Stimulated activated CD4-positive, alpha-beta T cell treated with anti-CD3 and anti-CD28 coated beads, Interleukin-1b, Interleukin-23, amount 100 ng/mL, for 24 hours (primary cell): ENCODE measurements around the gene C19orf12.

Source experiments
- DNase-seq, 4 experiments: peaks; one replicate each; pipeline ENCODE4 v3.0.0-alpha.2; 2020; ENCODE audit warnings: low read depth in 4 of 4, low spot score in 1 of 4

C19orf12 gene

DNA sequence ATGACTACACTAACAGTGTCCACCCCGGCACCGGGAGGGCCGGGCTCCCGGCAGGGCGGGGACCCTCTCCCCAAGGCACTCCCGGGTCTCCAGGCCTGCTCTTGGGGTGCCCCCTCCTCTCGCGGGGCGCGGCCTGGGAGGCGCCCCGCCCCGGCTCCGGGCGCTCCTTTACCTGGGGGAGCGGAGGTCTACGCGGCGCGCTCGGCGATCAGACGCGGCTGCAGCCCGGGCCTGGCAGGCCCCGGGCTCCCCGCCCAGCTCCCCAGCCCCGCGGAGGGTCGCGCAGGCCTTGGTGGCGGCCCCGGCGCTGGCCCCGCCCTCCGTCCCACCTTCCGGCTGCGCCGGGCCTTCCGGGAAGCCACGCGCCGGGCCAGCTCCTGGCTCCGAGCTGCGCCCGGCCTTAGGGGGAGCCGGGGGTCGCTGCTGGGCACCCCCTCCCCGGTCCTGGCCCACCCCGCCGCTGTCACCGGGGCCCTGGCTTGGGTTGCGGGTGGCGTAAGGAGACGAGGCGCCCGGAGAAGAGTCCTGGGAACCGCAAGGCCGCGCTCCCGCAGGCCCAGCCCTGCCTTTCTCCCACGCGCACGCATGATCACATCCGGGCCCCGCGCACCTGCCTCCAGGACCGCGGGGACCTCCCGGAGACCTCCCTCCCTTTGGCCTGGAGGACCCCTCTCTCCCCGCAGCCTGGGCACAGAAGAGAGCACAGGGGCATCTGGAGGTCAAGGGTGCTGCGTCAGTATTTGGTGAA lies at the start of gene C19orf12:
C19orf12 (minus strand) TSS at position 309 of the 748 bp plus-strand sequence. CDS start 6,848 bp downstream, outside the sequence.
- DNase-seq: peak in 3 of 4 experiments; percentile 47 to 56 (median 54)

DNA sequence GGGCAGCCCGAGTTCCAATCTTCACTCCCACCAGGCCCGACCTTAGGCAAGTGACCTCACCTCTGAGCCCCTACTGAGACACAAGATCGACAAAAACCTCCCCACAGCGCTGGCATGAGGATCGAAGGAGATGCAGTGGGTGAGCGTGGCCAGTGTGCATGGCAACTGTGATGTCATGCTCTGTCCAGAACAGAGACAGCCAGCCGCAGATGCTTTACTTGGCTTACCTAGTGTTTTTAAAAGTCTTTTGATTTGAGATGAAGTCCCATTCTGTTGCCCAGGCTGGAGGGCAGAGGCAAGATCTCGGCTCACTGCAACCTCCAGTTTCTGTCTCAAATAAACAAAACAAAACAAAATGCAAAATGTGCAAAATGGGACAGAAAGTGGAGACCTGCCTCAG lies 49.3 kb upstream of the C19orf12 start:
- DNase-seq: no peak

DNA sequence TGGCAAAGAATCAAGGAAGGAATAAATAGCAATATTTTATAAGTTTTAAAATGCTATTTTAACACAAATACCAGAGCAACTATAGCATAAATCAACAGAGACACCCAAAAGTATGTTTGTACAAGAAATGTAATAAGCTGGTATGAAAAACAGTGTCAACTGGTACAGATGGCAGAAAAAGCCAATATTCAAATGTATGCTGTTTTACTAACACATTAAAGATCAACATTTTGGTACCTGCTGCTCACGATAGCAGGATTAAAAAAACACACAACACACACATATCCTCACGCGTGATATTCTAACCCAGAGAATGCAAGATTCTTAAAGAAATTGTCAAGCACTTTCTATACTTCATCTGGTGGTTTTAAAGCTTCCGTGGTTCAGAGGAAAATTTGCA lies 48.1 kb upstream of the C19orf12 start:
- DNase-seq: no peak

DNA sequence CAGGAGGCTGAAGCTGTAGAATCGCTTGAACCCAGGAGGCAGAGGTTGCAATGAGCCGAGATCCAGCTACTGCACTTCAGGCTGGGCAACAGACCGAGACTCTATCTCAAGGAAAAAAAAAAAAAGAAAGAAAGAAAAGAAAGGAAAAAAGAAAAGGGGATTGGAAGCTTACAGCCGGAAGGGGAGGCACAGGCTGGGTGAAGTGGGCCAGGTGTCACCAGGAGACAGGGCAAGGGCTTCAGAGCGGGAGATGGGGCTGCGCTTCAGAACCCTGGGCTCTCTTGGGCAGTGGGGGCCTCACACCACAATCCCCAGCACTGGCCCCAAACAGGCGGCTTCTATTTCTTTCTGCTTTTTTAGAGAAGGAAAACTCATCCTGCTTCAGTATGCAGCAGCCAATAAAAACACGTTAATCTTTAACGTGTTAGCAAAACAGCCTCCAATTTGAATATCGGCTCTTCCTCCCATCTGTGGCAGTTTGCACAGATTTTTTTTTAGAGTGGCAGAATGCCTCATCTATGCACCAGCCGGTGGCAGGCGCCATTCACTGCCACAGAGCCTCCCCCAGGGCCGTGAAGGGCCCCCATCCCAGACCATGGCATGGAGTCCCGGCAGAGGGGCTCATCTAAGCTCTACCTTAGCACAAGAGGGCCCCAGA lies 46.6 kb upstream of the C19orf12 start:
- no peak for DNase-seq

DNA sequence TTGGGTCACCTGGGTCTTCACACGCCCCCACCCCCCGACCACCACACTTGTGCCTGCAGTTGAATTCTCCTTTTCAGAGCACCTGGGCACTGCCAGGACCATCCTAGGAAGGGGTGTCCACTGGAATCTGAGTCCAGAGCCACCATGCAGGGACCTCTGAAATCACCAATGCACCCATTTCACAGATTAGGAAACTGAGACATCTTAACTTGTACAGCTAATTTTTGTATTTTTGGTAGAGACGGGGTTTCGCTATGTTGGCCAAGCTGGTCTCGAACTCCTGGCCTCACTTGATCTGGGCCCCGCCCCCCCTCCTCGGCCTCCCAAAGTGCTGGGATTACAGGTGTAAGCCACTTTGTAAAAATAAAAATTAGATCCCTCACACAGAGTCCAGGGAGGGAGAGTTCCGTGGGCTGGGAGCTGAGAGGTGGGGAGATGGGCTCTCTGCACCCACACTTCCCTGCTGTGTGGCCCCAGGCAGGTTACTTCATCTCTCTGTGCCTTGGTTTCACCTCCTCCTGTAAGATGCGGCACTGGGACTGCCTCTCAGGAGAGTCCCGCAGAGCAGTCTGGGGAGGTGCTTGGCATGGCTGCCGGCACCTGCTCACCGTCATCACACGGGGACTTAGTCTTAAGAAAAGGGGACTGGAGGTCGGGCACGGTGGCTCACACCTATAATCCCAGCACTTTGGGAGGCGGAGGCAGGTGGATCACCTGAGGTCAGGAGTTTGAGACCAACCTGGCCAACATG lies 45.9 kb upstream of the C19orf12 start:
- DNase-seq: no peak

DNA sequence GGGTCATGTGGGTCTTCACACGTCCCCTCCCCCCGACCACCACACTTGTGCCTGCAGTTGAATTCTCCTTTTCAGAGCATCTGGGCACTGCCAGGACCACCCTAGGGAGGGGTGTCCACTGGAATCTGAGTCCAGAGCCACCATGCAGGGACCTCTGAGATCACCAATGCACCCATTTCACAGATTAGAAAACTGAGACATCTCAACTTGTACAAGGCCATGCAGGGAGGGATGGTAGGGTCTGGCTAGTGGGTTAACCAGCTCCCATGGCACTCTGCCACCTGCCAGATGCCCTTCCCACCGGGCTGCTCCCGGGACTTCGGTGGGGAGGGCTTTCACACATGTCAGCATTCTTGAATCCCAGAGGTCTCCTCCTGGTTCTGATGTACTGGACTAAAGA lies 44.3 kb upstream of the C19orf12 start:
- DNase-seq: no peak

GRCh38 chr19:29758863-29759262 lies 43.8 kb upstream of the C19orf12 start:
- no peak for DNase-seq

DNA sequence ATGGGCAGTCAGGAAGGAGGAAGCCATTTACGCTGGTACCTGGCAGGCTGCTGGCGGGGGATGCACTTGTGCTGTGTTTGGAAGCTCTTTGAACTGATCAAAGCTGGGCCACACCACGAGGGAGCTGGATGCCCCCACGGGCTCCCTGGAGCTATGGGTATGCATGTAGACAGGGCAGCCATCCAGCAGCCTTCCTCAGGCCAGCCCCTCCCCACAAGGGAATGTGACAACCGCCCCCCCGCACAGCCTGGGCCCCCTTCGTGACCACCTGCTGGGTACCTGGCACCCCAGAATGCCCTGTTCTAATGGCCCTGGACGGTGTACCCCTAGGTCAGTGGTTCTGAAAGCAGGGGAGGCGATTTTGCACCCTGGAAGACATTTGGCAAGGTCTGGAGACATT lies 42.5 kb upstream of the C19orf12 start:
- no peak for DNase-seq

GRCh38 chr19:29753934-29754305 lies 38.9 kb upstream of the C19orf12 start:
- DNase-seq: no peak

DNA sequence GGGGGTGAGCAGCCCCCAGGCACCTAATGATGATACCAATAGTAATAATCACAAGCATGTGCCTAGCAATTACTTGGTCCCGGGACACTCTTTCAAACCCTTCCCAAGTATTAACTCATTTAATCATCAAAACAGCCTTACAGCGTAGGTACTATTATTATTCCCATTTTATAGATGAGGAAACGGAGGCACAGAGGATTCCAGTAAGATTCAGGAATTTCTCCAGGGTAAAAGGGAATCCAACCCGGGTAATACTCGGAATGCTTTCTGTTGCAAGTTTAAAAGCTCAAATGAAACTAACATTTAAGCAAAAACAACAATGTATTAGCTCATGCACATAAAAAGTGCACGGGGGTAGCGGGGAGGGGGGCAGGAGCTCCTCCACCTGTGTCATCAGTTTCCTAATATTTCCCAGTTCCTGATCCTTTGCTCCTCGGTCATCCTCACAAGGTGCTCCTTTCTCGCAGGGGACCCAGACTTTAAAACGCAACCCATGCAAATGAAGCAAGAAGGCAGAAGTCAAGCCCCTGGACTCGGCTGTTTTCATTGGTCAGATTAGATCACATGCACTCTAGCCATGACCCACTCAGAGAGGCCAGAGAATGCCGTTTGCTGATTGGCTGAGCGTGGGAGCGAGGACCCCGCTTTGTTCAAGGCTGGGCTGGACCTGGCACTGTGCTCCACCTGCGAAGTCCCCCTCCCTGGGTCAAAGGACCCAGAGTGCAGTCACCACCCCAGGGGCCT lies 38.3 kb upstream of the C19orf12 start:
- no peak for DNase-seq

GRCh38 chr19:29752450-29753025 lies 37.5 kb upstream of the C19orf12 start:
- no peak for DNase-seq

GRCh38 chr19:29751932-29752331 lies 36.9 kb upstream of the C19orf12 start:
- DNase-seq: no peak

DNA sequence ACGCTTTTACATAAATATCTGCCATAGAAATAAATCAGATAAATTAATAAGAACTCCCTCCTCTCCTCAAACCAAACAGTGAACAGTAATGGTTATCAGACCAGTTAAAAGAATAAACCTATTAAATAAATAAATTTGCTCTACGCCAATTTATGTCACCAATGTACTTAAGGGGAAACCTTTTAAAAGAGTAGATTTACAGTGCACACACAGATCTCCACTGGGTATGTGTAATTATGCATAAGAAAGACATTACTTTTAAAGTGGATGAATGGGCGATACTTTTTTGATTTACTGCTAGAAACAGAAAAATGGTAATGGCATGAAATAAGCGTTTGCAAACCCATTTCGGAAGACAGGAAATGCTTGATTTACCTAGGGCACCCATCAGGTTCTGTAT lies 34.9 kb upstream of the C19orf12 start:
- no peak for DNase-seq

DNA sequence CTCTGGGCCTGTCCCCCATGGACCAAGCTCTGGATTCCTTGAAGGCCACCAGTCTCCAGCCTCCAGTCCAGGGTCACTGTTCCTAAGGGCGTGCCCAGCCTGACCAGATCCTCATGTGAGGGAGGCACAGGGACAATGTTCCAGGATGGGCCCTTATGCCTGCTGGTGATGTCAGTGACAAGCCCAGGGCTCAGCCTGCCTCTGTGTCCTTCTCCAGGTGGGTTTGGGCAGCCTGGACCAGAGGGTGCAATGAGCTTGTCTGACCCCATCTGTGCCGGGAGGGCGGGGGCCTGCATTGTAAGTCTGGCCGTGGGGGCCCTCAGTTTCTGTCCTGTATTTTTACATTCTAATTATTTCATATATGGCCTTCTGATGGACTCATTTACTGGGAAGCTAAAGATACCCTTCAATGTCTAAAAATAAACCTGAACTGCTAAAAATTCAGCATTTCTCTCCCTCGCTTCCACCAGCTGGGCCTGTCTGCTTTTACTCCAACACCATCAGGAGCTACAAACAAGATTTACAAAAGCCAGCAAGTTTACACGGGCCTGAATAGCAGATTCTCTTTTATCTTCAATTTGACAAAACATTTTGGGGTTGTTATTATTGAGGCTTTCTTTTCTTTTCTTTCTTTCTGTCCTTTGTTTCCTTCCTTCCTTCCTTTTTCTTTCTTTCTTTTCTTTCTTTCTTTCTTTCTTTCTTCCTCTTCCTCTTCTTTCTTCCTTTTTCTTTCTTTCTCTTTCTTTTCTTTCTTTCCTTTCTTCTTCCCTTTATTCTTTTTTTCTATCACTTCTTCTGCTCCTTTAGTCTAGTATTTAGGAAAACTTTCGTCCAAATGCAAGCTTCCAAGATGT lies 34.2 kb upstream of the C19orf12 start:
- no peak for DNase-seq

GRCh38 chr19:29745253-29745652 lies 30.2 kb upstream of the C19orf12 start:
- DNase-seq: no peak

GRCh38 chr19:29743681-29744080 lies 28.6 kb upstream of the C19orf12 start:
- no peak for DNase-seq

DNA sequence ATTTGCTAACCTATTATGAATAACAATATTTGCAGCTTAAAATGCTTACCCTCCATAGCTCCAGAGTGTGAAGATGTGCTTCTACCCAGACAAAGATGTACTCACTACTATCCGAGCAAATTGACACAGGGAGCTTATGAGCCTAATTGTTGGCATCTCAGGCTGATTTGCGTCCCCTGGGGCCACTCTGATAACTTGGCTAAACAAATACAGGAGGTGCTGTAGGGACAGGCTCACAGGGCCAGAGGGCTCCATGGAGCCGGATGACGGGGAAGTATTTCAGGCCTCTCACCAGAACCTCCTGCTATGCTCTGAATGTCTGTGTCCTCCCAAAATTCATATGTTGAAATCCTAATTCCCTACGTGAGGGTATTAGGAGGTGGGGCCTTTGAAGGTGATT lies 26.7 kb upstream of the C19orf12 start:
- no peak for DNase-seq

DNA sequence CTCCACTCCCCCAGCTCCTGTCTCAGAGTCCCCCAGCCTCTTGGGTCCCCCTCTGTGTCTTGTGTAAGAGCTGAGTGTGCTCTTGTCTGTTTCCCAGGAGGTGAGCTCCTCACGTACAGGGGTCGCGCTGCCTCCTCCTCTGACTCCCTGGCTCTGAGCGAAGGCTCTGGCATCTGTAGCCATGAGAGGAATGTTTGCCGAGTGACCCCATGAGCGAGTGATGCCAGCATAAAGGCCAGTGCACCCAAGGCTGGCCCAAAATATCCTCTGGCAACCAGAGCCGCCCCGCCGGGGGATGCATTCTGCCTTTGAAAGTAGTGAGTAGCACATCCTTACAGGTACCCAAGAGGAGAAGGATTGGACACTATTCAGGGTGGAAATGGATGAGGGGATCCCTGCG lies 26.2 kb upstream of the C19orf12 start:
- no peak for DNase-seq

DNA sequence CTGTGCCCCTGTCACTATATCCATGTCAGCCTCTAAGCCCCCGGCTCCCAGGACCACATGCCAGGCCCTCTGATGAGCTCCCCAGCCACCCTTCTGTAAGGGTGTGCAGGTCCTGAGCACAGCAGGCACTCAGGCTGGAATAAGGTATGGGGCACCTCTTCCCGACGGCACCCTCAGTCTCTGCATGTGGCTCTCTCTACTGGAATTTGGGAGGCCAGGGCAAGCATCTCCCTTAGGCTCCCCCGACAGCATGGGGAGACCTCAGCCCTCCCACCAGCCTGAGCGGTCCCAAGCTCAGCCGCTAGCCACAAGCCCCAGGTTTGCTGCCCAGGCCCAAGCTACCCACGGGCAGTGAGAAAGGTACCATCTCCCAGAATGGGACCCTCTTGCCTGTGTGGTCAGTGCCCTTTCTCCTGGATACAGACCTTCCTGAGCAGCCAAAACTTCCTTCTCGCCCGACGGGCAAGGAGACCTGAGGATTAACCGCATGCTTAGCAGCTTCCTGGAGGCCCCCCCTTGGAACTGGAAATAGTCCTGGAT lies 22.5 kb upstream of the C19orf12 start:
- DNase-seq: no peak

DNA sequence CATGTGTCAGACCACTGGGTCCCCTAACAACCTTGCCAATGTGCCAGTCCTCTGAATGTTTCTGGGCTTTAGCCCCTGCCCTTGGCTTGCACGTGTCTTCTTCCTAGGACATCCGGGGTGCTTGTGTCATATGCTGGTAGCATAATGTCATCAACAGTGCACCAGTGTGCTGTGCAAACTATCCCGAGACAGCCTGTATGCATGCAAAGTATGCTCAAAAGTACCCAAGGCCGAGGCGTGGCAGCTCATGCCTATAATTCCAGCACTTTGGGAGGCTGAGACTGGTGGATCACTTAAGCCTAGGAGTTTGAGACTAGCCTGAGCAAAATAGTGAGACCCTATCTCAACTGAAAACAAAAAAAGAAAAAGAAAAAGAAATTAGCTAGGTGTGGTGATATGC lies 20.8 kb upstream of the C19orf12 start:
- no peak for DNase-seq
